KBM-7 (cell line): Measurements from ENCODE around the gene CCR5.
"Not testable (repeated sequence)": the region's sequence is repeated elsewhere in the genome, so short reads cannot be mapped to it uniquely, and the experiment has no call there.

Experiments used
- DNase-seq: peaks from one replicate; pipeline ENCODE4 v3.0.0-alpha.2; 2015
- in situ Hi-C: fragments of 300-500 bp; cut with MboI; formaldehyde crosslinking; loops from 2 replicates; pipeline ENCODE4 v1.14.3; 2020; ENCODE audit warnings: low sequenced_read_pairs, low pct_unique_long_range_greater_than_20kb, mixed read lengths

The CCR5 gene

DNA sequence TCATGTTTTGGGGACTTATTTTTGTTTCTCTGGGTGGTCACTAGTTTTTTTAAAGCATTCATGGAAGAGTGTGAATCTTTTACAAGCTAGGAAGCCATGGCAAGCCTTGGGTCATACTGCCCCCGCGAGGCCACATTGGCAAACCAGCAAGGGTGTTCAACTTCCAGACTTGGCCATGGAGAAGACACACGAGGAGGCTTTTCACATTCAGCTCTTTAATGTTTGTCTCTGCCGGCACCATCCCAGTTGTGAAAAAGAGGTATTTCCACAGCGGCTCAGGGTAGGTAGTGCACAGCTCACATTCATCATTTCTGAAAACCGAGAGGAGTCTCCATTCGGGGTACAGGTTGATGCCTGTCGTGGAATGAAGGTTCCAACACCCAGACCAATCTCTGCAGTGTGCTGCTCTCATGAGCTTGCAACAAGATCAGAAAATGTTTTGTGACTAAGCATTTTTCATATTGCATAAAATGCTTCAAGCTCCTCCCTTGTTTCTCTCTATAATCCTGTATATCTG lies 7.7 kb downstream of the CCR5 start:
- in situ Hi-C loops: loop anchor here (10.0 kb wide), 2 partner anchors 164 to 294 kb away; no protein-coding TSS in a partner anchor
- peak; percentile 63 for DNase-seq

- in situ Hi-C loops: no loop called here
- DNase-seq: no peak
Observed at GRCh38 chr3:46380471-46381221, 9.9 kb downstream of the CCR5 start.

- in situ Hi-C loops: no loop called here
- no peak for DNase-seq
Observed at GRCh38 chr3:46381625-46382024, 10.9 kb downstream of the CCR5 start.

- in situ Hi-C loops: no loop called here
- no peak for DNase-seq
Observed at GRCh38 chr3:46383211-46383950, 12.6 kb downstream of the CCR5 start.

- no peak for DNase-seq
- in situ Hi-C loops: no loop called here
Observed at GRCh38 chr3:46383951-46384330, 13.2 kb downstream of the CCR5 start.

DNA sequence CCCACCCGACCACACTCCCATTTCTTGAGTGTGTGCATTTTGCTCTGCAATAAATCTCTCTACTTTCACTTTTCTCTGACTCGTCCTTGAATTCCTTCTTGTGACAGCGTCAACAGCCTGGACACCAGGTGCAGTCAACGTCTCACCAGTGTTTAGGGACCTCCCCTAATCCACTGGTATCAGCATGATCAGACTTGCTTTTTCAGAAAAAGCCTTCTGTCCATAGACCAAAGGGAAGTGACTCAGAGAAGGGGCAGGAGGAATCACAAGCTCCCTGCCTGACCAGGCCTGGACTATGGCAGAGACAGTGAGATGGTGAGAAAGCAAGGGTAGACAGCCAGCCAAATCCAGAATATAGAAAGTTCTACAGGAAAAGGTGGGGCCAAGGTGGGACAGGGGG lies 15.5 kb downstream of the CCR5 start:
- in situ Hi-C loops: no loop called here
- DNase-seq: no peak

DNA sequence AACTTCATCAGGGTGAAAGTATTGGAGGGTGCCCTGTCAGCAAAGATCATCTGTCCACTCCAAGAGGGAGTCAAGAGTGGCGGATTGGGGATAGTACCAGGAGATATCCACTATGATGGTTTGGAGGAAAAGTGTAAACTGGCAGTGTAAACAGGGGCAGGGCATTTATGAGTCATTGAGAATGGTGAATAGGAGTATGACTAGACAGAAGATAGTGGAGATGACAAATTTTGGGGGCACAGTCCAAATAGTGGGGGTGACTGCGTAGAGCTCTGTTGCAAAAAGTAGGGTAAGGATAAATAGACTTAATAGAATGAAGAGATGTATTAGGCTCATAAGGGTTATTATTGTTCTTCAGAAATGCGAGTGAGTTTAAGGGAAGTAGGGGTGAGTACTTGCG lies 18.1 kb downstream of the CCR5 start:
- DNase-seq, in situ Hi-C loops: not testable (repeated sequence)

- in situ Hi-C loops: no loop called here
- no peak for DNase-seq
Observed at GRCh38 chr3:46389306-46389705, 18.6 kb downstream of the CCR5 start.

DNA sequence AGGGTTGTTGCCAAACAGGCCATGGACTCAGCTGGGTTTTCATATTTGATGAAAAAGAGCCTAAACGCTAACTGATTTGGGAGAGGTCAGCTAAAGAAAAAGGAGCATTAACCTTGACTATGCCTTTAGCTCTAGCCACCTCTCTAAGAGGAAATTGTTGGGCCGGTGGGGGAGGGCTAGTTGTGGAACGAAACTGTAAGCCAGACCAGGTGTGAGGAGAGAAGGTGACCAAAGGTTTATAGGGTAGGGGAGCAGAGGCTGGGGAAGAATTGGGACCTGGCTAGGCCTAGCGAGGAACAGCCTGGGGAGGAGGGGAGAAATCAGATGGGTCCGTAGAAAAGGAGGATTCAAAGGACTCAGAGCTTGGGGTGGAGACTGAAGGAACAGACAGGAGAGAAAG lies 20.8 kb downstream of the CCR5 start:
- DNase-seq, in situ Hi-C loops: not testable (repeated sequence)

GRCh38 chr3:46393011-46393410 lies 22.3 kb downstream of the CCR5 start:
- in situ Hi-C loops: no loop called here
- DNase-seq: no peak

- DNase-seq: peak; percentile 56
- in situ Hi-C loops: no loop called here
Observed at GRCh38 chr3:46393554-46394434, 23.0 kb downstream of the CCR5 start.

DNA sequence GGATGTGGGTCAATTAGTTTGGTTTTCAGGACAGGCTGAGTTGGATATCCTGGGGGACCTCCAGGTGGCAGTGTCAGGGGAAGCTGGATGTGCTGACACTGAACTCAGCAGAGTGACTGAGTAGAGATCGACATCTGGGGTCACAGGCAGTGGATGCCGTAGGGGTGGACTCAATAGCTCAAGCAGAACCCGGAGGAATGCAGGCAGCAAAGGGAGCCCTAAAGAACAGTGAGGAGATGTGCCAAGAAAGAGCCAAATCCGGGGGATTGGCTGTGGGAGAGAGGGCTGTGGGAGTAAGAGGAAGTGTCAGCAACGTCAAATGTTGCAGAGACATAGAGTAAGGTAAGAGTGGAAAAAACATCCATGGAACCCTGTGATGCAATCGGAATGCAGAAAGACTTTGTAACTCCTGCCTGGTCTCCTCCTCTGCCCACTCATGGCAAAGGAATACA lies 24.5 kb downstream of the CCR5 start:
- DNase-seq: peak; percentile 74
- in situ Hi-C loops: no loop called here

GRCh38 chr3:46395766-46396530 lies 25.2 kb downstream of the CCR5 start:
- DNase-seq: peak; percentile 41
- in situ Hi-C loops: no loop called here

GRCh38 chr3:46397111-46397510 lies 26.4 kb downstream of the CCR5 start:
- DNase-seq: no peak
- in situ Hi-C loops: no loop called here

- in situ Hi-C loops: no loop called here
Observed at GRCh38 chr3:46398186-46398955, 27.6 kb downstream of the CCR5 start.

GRCh38 chr3:46399098-46399497 lies 28.4 kb downstream of the CCR5 start:
- in situ Hi-C loops: no loop called here
- no peak for DNase-seq

More at GRCh38 chr3:46398186-46398955, 27.6 kb downstream of the CCR5 start:
- DNase-seq: no peak

GRCh38 chr3:46399557-46399956 lies 28.8 kb downstream of the CCR5 start:
- DNase-seq: peak; percentile 39
- in situ Hi-C loops: no loop called here
